Body of pancreas (tissue), 4 donors: Measurements from ENCODE around the gene METTL2B. TPM values are rescaled to one million over a fixed set of nuclear protein-coding genes. Genes with fewer than 3 reads are reported as not detected.
"Not testable (repeated sequence)": the region's sequence is repeated elsewhere in the genome, so short reads cannot be mapped to it uniquely, and the experiment has no call there.

ENCODE experiments used
- ATAC-seq: fragments of 150-250 bp; one replicate; pipeline ENCODE4 v1.9.1; 2016
- DNase-seq, 4 donors: peaks; one replicate each; pipeline ENCODE4 v3.0.0-alpha.2; 2019
- H3K27ac ChIP-seq, 4 donors: fragments of 200-600 bp; sonication (generic); 1 replicate in 3 of 4; 2 replicates in 1 of 4; pipeline versions ENCODE4 v1.5.1 to v1.6.1; 2016 to 2019; ENCODE audit warnings: mild to moderate bottlenecking in 1 of 4, mixed read lengths in 1 of 4, moderate library complexity in 1 of 4
- H3K27me3 ChIP-seq, 2 donors: fragments of 200-600 bp; sonication (generic); one replicate each; pipeline ENCODE4 v1.6.0; 2016; ENCODE audit warnings: mild to moderate bottlenecking in 1 of 2
- H3K36me3 ChIP-seq, 2 donors: fragments of 200-600 bp; sonication (generic); replicated peaks in 1 of 2; 2 replicates each; pipeline ENCODE4 v1.5.1; 2016; ENCODE audit warnings: low read depth in 2 of 2; ENCODE audit not compliant: insufficient read depth in 1 of 2
- H3K4me1 ChIP-seq: fragments of 200-600 bp; sonication (generic); one replicate; pipeline ENCODE4 v1.6.0; 2016
- H3K4me3 ChIP-seq, 2 donors: fragments of 200-600 bp; sonication (generic); 1 replicate in 1 of 2; 2 replicates in 1 of 2; pipeline ENCODE4 v1.5.1; 2016 to 2019
- H3K9me3 ChIP-seq, 3 donors: fragments of 200-600 bp; sonication (generic); 1 replicate in 2 of 3; 2 replicates in 1 of 3; pipeline ENCODE4 v1.5.1; 2016
- CTCF ChIP-seq, 7 experiments: fragments of 450-650 bp in 4 of 7; fragments of 200-600 bp in 3 of 7; sonication (generic) in 3 of 7; IDR thresholded peaks; one replicate each; pipeline ENCODE4 v1.5.1; 2016 to 2019; ENCODE audit warnings: antibody characterized with exemption in 7 of 7
- POLR2A ChIP-seq, 3 donors: fragments of 450-650 bp; IDR thresholded peaks; one replicate each; pipeline ENCODE4 v1.6.1; 2016; ENCODE audit warnings: antibody characterized with exemption in 3 of 3, mild to moderate bottlenecking in 2 of 3
- WGBS, 2 donors: methylation state at CpG; one replicate each; pipeline ENCODE4 v1.1.5; 2017; 5-methylcytosine and 5-hydroxymethylcytosine counted together
- intact Hi-C: fragments of 100-400 bp; cut with DNase I; formaldehyde crosslinking; loops from one replicate; pipeline ENCODE4 v1.15.1; 2023
- total RNA-seq, 2 donors: library from RNA; depleted of rRNA; stranded (reverse); fragments of >200 nt; gene quantifications; one replicate each; pipeline ENCODE4 v1.1.0, GENCODE V29; 2016

METTL2B gene
- total RNA-seq, 2 donors from 2014 or later = 15.3 to 18.1 TPM

GRCh38 chr7:128459394-128459878, 17.1 kb upstream of the METTL2B start:
- WGBS, 2 donors = 30 to 31% methylated on average over 5 of the region's 5 CpGs
- DNase-seq (peak; percentile 68 to 78 (median 76)), ATAC-seq (peak; percentile 37)
- Histone ChIP-seq H3K27ac (no peak overlapping the region), H3K9me3 (no peaks in the 10 kb centered on the region), H3K36me3 (no peaks in the 10 kb centered on the region), H3K4me1 (peaks cover 47% of the 10 kb centered on the region), H3K4me3 (no peak overlapping the region), H3K27me3 (no peaks in the 10 kb centered on the region)
- TF ChIP-seq CTCF (IDR thresholded peaks at IDR 0.05) = peak; percentile 48 to 86 (median 84)
- TF ChIP-seq POLR2A (IDR thresholded peaks at IDR 0.05) = no peak
- intact Hi-C loops = no loop called here

- DNase-seq (no peak), ATAC-seq (no peak)
- Histone ChIP-seq H3K4me1 (peaks cover 23% of the 10 kb centered on the region), H3K4me3 (no peak overlapping the region), H3K9me3 (no peaks in the 10 kb centered on the region), H3K27me3 (no peaks in the 10 kb centered on the region), H3K27ac (no peak overlapping the region), H3K36me3 (no peaks in the 10 kb centered on the region)
- TF ChIP-seq POLR2A (IDR thresholded peaks at IDR 0.05) (no peak), CTCF (IDR thresholded peaks at IDR 0.05) (no peak)
- intact Hi-C loops = loop anchor here (5.0 kb wide), 1 partner anchor 35 kb away; no protein-coding TSS in a partner anchor
- 78 to 83% methylated on average over 5 of the region's 5 CpGs for WGBS, 2 donors
Measured at GRCh38 chr7:128462460-128462859, 14.1 kb upstream of the METTL2B start.

- intact Hi-C loops = loop anchor here (5.0 kb wide), 1 partner anchor 36 kb away; no protein-coding TSS in a partner anchor
- not testable (repeated sequence) for H3K36me3 ChIP-seq, H3K27me3 ChIP-seq, H3K27ac ChIP-seq, H3K4me3 ChIP-seq, H3K9me3 ChIP-seq, DNase-seq, ATAC-seq
- WGBS, 2 donors = 90 to 95% methylated on average over 7 to 18 of the region's 30 CpGs
- peaks cover 15% of the 10 kb centered on the region for H3K4me1 ChIP-seq
Measured at GRCh38 chr7:128463345-128463744, 13.2 kb upstream of the METTL2B start.

- H3K36me3 ChIP-seq, H3K4me3 ChIP-seq, ATAC-seq, H3K4me1 ChIP-seq, H3K27me3 ChIP-seq, H3K27ac ChIP-seq, H3K9me3 ChIP-seq, DNase-seq: not testable (repeated sequence)
- WGBS, 2 donors = 67 to 77% methylated on average over 7 of the region's 8 CpGs
- intact Hi-C loops = loop anchor here (5.0 kb wide), 1 partner anchor 37 kb away; no protein-coding TSS in a partner anchor
Measured at GRCh38 chr7:128463933-128464332, 12.6 kb upstream of the METTL2B start.

- intact Hi-C loops, ATAC-seq, H3K9me3 ChIP-seq, H3K27me3 ChIP-seq, H3K4me1 ChIP-seq, DNase-seq, H3K27ac ChIP-seq, H3K4me3 ChIP-seq, H3K36me3 ChIP-seq: not testable (repeated sequence)
Measured at GRCh38 chr7:128466871-128467270, 9.7 kb upstream of the METTL2B start.

GRCh38 chr7:128477336-128477690, 765 bp downstream of the METTL2B start:
- H3K27ac ChIP-seq = peak overlapping the region; percentile 56 to 88 (median 80)
- H3K27me3 ChIP-seq, H3K9me3 ChIP-seq, H3K36me3 ChIP-seq, DNase-seq, ATAC-seq: not testable (repeated sequence)
- intact Hi-C loops = loop anchor here (10.0 kb wide), 1 partner anchor 407 kb away; no protein-coding TSS in a partner anchor
- H3K4me3 ChIP-seq = peak overlapping the region; percentile 76 to 81
- 3 to 5% methylated on average over 4 of the region's 4 CpGs for WGBS, 2 donors
- H3K4me1 ChIP-seq = peaks cover 24% of the 10 kb centered on the region

- ATAC-seq = not testable (repeated sequence)
- intact Hi-C loops = loop anchor here (10.0 kb wide), 1 partner anchor 406 kb away; no protein-coding TSS in a partner anchor
Measured at GRCh38 chr7:128479082-128479481, 2.5 kb downstream of the METTL2B start.

GRCh38 chr7:128488134-128488533, 11.6 kb downstream of the METTL2B start:
- H3K27me3 ChIP-seq, H3K4me1 ChIP-seq, DNase-seq, H3K27ac ChIP-seq, ATAC-seq, H3K36me3 ChIP-seq, intact Hi-C loops, H3K9me3 ChIP-seq, H3K4me3 ChIP-seq: not testable (repeated sequence)
- 74 to 82% methylated on average over 6 of the region's 6 CpGs for WGBS, 2 donors

More at GRCh38 chr7:128479082-128479481, 2.5 kb downstream of the METTL2B start:
- not testable (repeated sequence) for H3K27me3 ChIP-seq, H3K36me3 ChIP-seq, H3K9me3 ChIP-seq, H3K4me3 ChIP-seq, DNase-seq, H3K27ac ChIP-seq
- 74 to 77% methylated on average over 4 of the region's 4 CpGs for WGBS, 2 donors
- peaks cover 24% of the 10 kb centered on the region for H3K4me1 ChIP-seq
